HG03457 (cell line): ENCODE results near the gene SNX33.
"Not testable (repeated sequence)": the region's sequence is repeated elsewhere in the genome, so short reads cannot be mapped to it uniquely, and the experiment has no call there.

Source experiments
- ATAC-seq: cut with Tn5 transposase; IDR thresholded peaks from one replicate; pipeline ENCODE4 v1.9.1; 2021; ENCODE audit warnings: moderate number of reproducible peaks; ENCODE audit not compliant: unreplicated experiment

Gene SNX33

DNA sequence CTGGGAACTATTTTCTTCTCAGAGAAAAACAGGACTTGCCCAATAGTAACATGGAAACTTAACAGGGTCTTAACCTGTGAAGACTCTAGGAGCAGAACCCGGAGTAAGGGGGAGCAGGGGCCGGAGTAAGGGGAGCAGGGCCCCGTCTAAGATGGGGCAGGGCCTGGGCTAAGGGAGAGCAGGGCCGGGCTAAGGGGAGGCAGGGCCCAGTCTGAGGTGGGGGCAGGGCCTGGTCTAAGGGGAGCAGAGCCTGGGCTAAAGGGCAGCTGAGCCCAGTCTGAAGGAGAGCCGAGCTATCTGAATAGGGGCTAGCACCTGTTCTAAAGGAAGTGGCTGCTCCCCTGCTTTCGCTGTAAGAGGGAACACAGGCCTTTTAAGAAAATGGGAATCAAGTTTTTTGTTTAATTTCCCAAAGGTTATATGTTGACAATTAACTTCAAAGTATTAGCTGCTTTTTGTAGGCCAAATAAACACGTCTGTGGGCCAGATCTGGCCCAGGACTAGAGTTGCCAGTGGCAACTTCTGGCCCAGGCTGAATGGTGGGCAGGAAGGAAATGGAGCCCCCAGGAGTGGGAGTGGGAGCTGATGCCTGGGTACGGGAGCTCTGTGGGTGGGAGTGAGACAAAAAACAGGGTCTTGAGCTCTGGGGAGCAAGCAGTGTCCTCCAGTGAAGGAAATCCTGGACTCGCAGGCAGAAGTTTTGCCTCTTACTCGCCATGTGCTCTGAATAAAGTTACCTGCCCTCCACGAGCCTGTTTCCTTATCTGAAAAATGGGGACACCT lies 32.5 kb downstream of the SNX33 start:
- ATAC-seq = no peak

GRCh38 chr15:75682181-75683135 lies 34.7 kb downstream of the SNX33 start:
- no peak for ATAC-seq

- ATAC-seq = not testable (repeated sequence)
Observed at GRCh38 chr15:75683646-75684312, 36.1 kb downstream of the SNX33 start.

- no peak for ATAC-seq
Observed at GRCh38 chr15:75684648-75685047, 36.9 kb downstream of the SNX33 start.

DNA sequence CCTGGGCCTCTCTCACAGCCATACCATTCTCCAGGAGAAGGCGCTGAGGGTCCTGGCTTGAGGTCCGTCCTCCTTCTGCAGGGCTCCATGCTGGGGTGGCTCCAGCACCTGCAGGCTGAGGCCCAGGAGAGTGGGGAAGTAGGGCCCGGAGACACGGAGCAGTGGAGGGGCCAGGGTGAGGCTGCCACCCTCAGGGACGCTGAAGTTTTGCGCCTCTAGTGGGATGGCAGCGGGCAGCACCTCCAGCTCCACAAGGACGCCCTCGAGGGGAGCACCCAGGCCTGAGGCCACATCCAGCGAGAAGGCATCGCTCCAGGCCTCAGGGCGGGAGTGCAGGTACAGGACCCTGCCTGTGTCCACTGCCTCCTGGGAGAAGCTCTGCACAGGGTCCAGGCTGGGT lies 37.5 kb downstream of the SNX33 start:
- ATAC-seq = no peak

DNA sequence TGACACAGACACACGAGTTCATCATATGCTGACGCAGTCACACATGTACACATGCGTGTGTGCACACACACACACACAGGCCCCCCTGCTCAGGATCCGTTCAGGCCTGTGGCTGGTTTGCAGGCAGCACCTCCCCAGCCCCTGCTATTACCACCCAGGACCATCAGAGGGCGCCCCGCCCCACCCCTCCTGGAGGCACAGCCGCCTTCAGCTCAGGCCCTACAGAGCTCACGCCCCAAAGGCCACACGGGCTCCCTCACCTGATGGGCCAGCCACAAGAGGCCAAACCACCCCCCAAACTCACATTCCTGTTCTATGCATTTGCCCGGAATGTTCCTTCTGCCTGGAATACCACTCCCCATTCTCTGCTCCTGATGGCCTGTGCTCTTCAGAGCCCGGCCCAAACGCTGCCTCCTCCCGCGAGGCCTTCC lies 38.5 kb downstream of the SNX33 start:
- ATAC-seq = not testable (repeated sequence)

- ATAC-seq = no peak
Observed at GRCh38 chr15:75687486-75688277, 40.0 kb downstream of the SNX33 start.

- no peak for ATAC-seq
Observed at GRCh38 chr15:75688278-75688557, 40.5 kb downstream of the SNX33 start.

- no peak for ATAC-seq
Observed at GRCh38 chr15:75688831-75689230, 41.1 kb downstream of the SNX33 start.

DNA sequence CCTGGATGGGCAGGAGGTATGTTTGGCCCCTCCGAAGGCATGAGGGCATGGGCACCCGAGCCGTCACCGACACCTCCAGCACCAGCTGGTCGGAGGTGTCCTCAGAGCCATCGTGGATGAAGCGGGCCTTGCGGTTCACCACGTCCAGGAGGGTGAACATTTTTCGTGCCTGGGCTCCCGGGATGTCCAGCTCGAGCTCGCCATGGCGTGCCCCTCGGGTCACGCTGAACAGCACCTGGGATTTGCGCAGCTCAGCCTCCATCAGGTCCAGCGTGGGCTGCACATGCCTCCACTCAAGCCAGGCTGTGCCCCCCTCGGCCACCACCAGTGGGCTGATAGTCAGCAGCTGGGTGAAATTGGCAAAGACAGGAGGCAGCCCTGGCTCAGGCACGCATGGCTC lies 41.7 kb downstream of the SNX33 start:
- not testable (repeated sequence) for ATAC-seq

GRCh38 chr15:75692311-75692710 lies 44.6 kb downstream of the SNX33 start:
- not testable (repeated sequence) for ATAC-seq

- not testable (repeated sequence) for ATAC-seq
Observed at GRCh38 chr15:75693028-75693427, 45.3 kb downstream of the SNX33 start.

DNA sequence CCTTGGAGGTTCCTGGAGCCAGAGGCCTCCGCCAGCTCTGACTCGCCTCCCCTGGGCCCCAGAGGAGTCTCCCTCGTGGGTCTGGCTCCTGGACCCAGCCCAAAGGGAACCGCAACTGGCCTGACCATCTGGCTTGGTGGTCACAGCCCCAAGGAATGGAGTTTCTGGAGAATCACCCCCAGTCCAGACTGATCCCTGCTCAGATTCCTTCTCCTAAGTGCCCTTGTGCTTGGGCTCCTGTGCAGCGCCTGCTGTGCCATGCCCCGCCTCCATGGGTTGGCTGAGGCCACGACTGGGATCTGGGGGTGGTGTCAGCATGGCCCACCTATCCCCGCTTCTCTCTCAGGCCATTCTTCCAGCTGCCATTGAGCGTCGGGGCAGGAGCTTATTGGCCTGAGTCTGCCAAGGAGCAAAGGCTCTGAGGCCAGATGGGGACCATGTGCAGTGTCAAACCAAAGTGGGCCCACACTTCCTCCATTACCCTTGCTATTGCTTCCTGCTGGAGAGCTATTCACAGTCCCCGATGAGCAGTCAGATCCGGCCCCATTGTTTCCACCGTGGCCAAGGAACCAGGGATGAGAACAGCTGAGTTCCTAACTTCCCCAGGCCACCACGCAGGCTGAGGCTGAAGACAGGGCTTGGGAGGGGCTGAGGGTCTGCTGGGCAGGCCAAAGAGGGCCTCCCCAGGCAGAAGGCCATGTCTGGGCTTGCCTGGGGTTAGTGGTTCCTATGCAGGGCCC lies 46.0 kb downstream of the SNX33 start:
- ATAC-seq = no peak

- ATAC-seq = no peak
Observed at GRCh38 chr15:75694241-75695182, 46.8 kb downstream of the SNX33 start.

GRCh38 chr15:75695220-75695619 lies 47.5 kb downstream of the SNX33 start:
- no peak for ATAC-seq

DNA sequence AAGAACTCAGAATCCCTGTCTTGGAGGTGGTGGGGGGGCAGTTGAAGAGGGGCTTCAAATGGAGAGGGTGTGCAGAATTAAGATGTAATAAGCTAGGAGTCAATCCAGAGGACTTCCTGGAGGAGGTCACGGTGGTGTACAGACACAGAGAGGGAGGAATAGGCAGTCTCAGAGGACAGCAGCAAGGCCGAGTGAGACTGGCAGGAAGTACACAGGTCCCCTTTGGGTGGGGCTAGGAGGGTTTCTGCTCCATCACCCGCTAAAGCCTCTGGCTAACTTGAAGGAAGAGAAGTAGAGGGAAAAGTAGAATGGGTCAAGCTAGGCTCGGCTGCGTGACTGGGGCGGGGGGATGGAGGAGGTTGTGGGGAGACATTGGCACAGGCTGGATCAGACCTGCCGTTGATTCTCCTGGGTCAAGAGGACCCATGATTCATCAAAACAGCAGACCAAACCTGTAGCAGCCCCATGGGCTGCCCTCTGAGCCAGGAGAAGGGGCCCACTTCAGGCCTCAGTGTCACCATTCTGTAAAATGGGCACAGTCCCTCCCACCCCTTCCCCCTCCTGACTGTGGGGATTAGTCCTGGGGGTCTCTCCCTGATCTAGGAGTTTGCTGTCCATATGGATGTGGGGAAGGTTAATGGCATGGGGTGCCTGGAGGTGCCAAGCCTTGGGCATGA lies 48.1 kb downstream of the SNX33 start:
- ATAC-seq = no peak

- no peak for ATAC-seq
Observed at GRCh38 chr15:75696311-75696720, 48.6 kb downstream of the SNX33 start.

GRCh38 chr15:75696854-75697259 lies 49.1 kb downstream of the SNX33 start:
- no peak for ATAC-seq
